HepG2 (cell line): ENCODE measurements around the gene TNFAIP8L3.

Experiments
- FLYWCH1 ChIP-seq: sonication (generic); formaldehyde crosslinking; IDR thresholded peaks from 2 replicates; pipeline ENCODE4 v1.8.1; 2023; ENCODE audit warnings: mild to moderate bottlenecking, missing genetic modification reagents
- GABPA ChIP-seq, 2 experiments: IDR thresholded peaks; 2 replicates each; pipeline ENCODE4 v1.6.1; 2011 to 2016; ENCODE audit warnings: low read depth in 2 of 2, low read length in 1 of 2, missing biosample characterization in 1 of 2, missing genetic modification characterization in 1 of 2
- IRF2 ChIP-seq: IDR thresholded peaks from 2 replicates; pipeline ENCODE4 v1.6.1; 2018; ENCODE audit warnings: missing genetic modification reagents, missing compliant biosample characterization
- PRMT3 ChIP-seq: sonication (generic); formaldehyde crosslinking; IDR thresholded peaks from 2 replicates; pipeline ENCODE4 v1.8.1; 2022; ENCODE audit warnings: low read depth, mild to moderate bottlenecking, moderate library complexity, missing genetic modification reagents, borderline replicate concordance
- SOX13 ChIP-seq, 3 experiments: fragments of 450-650 bp in 1 of 3; sonication (generic) in 1 of 3; formaldehyde crosslinking in 1 of 3; IDR thresholded peaks in 2 of 3; conservative IDR thresholded peaks in 1 of 3; 2 replicates each; pipeline versions ENCODE4 v1.5.0 to v1.6.1; 2016 to 2020; ENCODE audit warnings: antibody characterized with exemption in 1 of 3, mild to moderate bottlenecking in 1 of 3, missing compliant biosample characterization in 1 of 3, missing genetic modification reagents in 1 of 3, moderate library complexity in 1 of 3
- ZKSCAN8 ChIP-seq: IDR thresholded peaks from 2 replicates; pipeline ENCODE4 v1.6.1; 2016; ENCODE audit warnings: borderline replicate concordance, missing genetic modification reagents, missing compliant biosample characterization
- ZNF263 ChIP-seq: sonication (generic); formaldehyde crosslinking; IDR thresholded peaks from 2 replicates; pipeline ENCODE4 v1.4.0; 2020; ENCODE audit warnings: missing genetic modification reagents
- ZNF3 ChIP-seq: IDR thresholded peaks from 2 replicates; pipeline ENCODE4 v1.7.0; 2017; ENCODE audit warnings: inconsistent platforms
- ZSCAN25 ChIP-seq: sonication (generic); formaldehyde crosslinking; IDR thresholded peaks from 2 replicates; pipeline ENCODE4 v1.8.0; 2022; ENCODE audit warnings: mild to moderate bottlenecking, missing genetic modification reagents
- TF ChIP-seq, protein P1 (sequence below): sonication (generic); formaldehyde crosslinking; IDR thresholded peaks from 2 replicates; pipeline ENCODE4 v1.4.0; 2020; ENCODE audit warnings: mild to moderate bottlenecking, missing genetic modification reagents
- TF ChIP-seq, protein P2 (sequence below): fragments of 450-650 bp; IDR thresholded peaks from 2 replicates; pipeline ENCODE4 v1.6.1; 2017; ENCODE audit warnings: mild to moderate bottlenecking

- TF ChIP-seq ZSCAN25 (CRISPR knock-in tag) = no peak
- no peak for TF ChIP-seq FLYWCH1 (CRISPR knock-in tag)
- TF ChIP-seq, protein P1, sequence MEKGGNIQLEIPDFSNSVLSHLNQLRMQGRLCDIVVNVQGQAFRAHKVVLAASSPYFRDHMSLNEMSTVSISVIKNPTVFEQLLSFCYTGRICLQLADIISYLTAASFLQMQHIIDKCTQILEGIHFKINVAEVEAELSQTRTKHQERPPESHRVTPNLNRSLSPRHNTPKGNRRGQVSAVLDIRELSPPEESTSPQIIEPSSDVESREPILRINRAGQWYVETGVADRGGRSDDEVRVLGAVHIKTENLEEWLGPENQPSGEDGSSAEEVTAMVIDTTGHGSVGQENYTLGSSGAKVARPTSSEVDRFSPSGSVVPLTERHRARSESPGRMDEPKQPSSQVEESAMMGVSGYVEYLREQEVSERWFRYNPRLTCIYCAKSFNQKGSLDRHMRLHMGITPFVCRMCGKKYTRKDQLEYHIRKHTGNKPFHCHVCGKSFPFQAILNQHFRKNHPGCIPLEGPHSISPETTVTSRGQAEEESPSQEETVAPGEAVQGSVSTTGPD (CRISPR knock-in tag) = no peak
- no peak for TF ChIP-seq IRF2 (CRISPR knock-in tag)
- no peak for TF ChIP-seq SOX13 (IDR thresholded peaks at IDR 0.05)
- no peak for TF ChIP-seq SOX13 (CRISPR knock-in tag; conservative IDR thresholded peaks at IDR 0.05 in 1 of 2, IDR thresholded peaks at IDR 0.05 in 1 of 2)
- no peak for TF ChIP-seq ZNF3 (CRISPR knock-in tag)
- TF ChIP-seq, protein P2, sequence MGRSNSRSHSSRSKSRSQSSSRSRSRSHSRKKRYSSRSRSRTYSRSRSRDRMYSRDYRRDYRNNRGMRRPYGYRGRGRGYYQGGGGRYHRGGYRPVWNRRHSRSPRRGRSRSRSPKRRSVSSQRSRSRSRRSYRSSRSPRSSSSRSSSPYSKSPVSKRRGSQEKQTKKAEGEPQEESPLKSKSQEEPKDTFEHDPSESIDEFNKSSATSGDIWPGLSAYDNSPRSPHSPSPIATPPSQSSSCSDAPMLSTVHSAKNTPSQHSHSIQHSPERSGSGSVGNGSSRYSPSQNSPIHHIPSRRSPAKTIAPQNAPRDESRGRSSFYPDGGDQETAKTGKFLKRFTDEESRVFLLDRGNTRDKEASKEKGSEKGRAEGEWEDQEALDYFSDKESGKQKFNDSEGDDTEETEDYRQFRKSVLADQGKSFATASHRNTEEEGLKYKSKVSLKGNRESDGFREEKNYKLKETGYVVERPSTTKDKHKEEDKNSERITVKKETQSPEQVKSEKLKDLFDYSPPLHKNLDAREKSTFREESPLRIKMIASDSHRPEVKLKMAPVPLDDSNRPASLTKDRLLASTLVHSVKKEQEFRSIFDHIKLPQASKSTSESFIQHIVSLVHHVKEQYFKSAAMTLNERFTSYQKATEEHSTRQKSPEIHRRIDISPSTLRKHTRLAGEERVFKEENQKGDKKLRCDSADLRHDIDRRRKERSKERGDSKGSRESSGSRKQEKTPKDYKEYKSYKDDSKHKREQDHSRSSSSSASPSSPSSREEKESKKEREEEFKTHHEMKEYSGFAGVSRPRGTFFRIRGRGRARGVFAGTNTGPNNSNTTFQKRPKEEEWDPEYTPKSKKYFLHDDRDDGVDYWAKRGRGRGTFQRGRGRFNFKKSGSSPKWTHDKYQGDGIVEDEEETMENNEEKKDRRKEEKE = no peak
- no peak for TF ChIP-seq GABPA (IDR thresholded peaks at IDR 0.05; ENCODE audit: low read depth, low read length)
- no peak for TF ChIP-seq GABPA (CRISPR knock-in tag; IDR thresholded peaks at IDR 0.05; ENCODE audit: low read depth)
- no peak for TF ChIP-seq ZNF263 (CRISPR knock-in tag)
- no peak for TF ChIP-seq ZKSCAN8
- TF ChIP-seq PRMT3 (CRISPR knock-in tag) = no peak
These were observed 45.6 kb downstream of the TNFAIP8L3 start for GRCh38 chr15:51049081-51049480.
